ENCODE measurements around the gene MLLT11. TPM values are rescaled to one million over a fixed set of nuclear protein-coding genes. Genes with fewer than 3 reads are reported as not detected.

MLLT11 gene
- polyA plus RNA-seq, 3 donors, result 0.38 to 0.93 (median 0.40) TPM

GRCh38 chr1:151048645-151049032 lies 11.6 kb upstream of the MLLT11 start:
- H3K36me3 ChIP-seq (replicated peaks in 1 of 2; ENCODE audit: control insufficient read depth in 1 of 2, insufficient read depth in 2 of 2, low read length in 2 of 2), result peaks cover 28 to 29% of the 10 kb centered on the region in 2 donors
- Mint-ChIP-seq H3K36me3 (peaks cover 35 to 41% of the 10 kb centered on the region in 2 donors), H3K27me3 (ENCODE audit: low read depth in 3 of 3) (peaks cover 2 to 30% (median 27%) of the 10 kb centered on the region in 3 donors), H3K4me1 (peaks cover 50% of the 10 kb centered on the region), H3K9me3 (peaks cover 0 to 7% (median 0%) of the 10 kb centered on the region in 7 donors), H3K27ac (peak overlapping the region in 3 of 7 donors; percentile 54 to 81 (median 66)), H3K4me3 (peak overlapping the region; percentile 95 to 99)
- H3K79me2 ChIP-seq (ENCODE audit: insufficient read depth, low read length), result no peaks in the 10 kb centered on the region
- peaks cover 3 to 20% of the 10 kb centered on the region in 2 donors for H3K27me3 ChIP-seq (ENCODE audit: control insufficient read depth in 2 of 2, insufficient read depth in 2 of 2, low read length in 2 of 2)
- peaks cover 50% of the 10 kb centered on the region for H4K20me1 ChIP-seq (ENCODE audit: insufficient read depth, low read length)
- peak overlapping the region in 2 of 3 experiments; percentile 70 to 83 for H3K4me3 ChIP-seq (replicated peaks in 1 of 3; ENCODE audit: low read depth in 2 of 3, low read length in 3 of 3)
- 100% methylated on average over 1 of the region's 3 CpGs for WGBS (ENCODE audit: insufficient coverage)
- H2AFZ ChIP-seq (ENCODE audit: insufficient read depth, low read depth, low read length, poor library complexity, severe bottlenecking), result peak overlapping the region; percentile 85
- DNase-seq, result no peak
- peak; percentile 65 for TF ChIP-seq CTCF (IDR thresholded peaks at IDR 0.05)
- H3K4me2 ChIP-seq (replicated peaks; ENCODE audit: extremely low read depth, low read length, poor library complexity, severe bottlenecking), result peak overlapping the region; percentile 97
- H3K9ac ChIP-seq (ENCODE audit: insufficient read depth, low read length, poor library complexity, severe bottlenecking), result no peak overlapping the region
- H3K27ac ChIP-seq (ENCODE audit: low read depth in 1 of 2, low read length in 2 of 2), result no peak overlapping the region
- intact Hi-C loops (cut with micrococcal nuclease), result loop anchor here in 1 of 2 donors (5.0 kb wide), 1 partner anchor 36 kb away; no protein-coding TSS in a partner anchor
- no peaks in the 10 kb centered on the region for H3K9me3 ChIP-seq (replicated peaks in 1 of 2; ENCODE audit: control insufficient read depth in 1 of 2, insufficient read depth in 1 of 2, low read length in 2 of 2)
- H3K4me1 ChIP-seq (ENCODE audit: control insufficient read depth in 1 of 2, insufficient read depth in 2 of 2, low read length in 2 of 2), result peaks cover 26 to 37% of the 10 kb centered on the region in 2 donors

- TF ChIP-seq CTCF (IDR thresholded peaks at IDR 0.05), result no peak
- H4K20me1 ChIP-seq (ENCODE audit: insufficient read depth, low read length), result peaks cover 58% of the 10 kb centered on the region
- H3K4me3 ChIP-seq (replicated peaks in 1 of 3; ENCODE audit: low read depth in 2 of 3, low read length in 3 of 3), result no peak overlapping the region
- no peak for DNase-seq
- peaks cover 26 to 37% of the 10 kb centered on the region in 2 donors for H3K4me1 ChIP-seq (ENCODE audit: control insufficient read depth in 1 of 2, insufficient read depth in 2 of 2, low read length in 2 of 2)
- H3K9me3 Mint-ChIP-seq, result peaks cover 0 to 7% (median 0%) of the 10 kb centered on the region in 7 donors
- H3K27ac Mint-ChIP-seq, result no peak overlapping the region
- no peak overlapping the region for H3K4me2 ChIP-seq (replicated peaks; ENCODE audit: extremely low read depth, low read length, poor library complexity, severe bottlenecking)
- no peak overlapping the region for H3K9ac ChIP-seq (ENCODE audit: insufficient read depth, low read length, poor library complexity, severe bottlenecking)
- H3K36me3 ChIP-seq (replicated peaks in 1 of 2; ENCODE audit: control insufficient read depth in 1 of 2, insufficient read depth in 2 of 2, low read length in 2 of 2), result peaks cover 36 to 38% of the 10 kb centered on the region in 2 donors
- H3K27me3 ChIP-seq (ENCODE audit: control insufficient read depth in 2 of 2, insufficient read depth in 2 of 2, low read length in 2 of 2), result peaks cover 3 to 20% of the 10 kb centered on the region in 2 donors
- 96% methylated on average over 3 of the region's 5 CpGs for WGBS (ENCODE audit: insufficient coverage)
- H3K27me3 Mint-ChIP-seq (ENCODE audit: low read depth in 3 of 3), result peaks cover 2 to 32% (median 27%) of the 10 kb centered on the region in 3 donors
- peaks cover 51% of the 10 kb centered on the region for H3K4me1 Mint-ChIP-seq
- intact Hi-C loops (cut with micrococcal nuclease), result loop anchor here in 1 of 2 donors (5.0 kb wide), 1 partner anchor 37 kb away; no protein-coding TSS in a partner anchor
- H3K36me3 Mint-ChIP-seq, result peaks cover 43 to 46% of the 10 kb centered on the region in 2 donors
- H3K79me2 ChIP-seq (ENCODE audit: insufficient read depth, low read length), result peaks cover 7% of the 10 kb centered on the region
- H2AFZ ChIP-seq (ENCODE audit: insufficient read depth, low read depth, low read length, poor library complexity, severe bottlenecking), result no peak overlapping the region
- H3K27ac ChIP-seq (ENCODE audit: low read depth in 1 of 2, low read length in 2 of 2), result no peak overlapping the region
- no peak overlapping the region for H3K4me3 Mint-ChIP-seq
- H3K9me3 ChIP-seq (replicated peaks in 1 of 2; ENCODE audit: control insufficient read depth in 1 of 2, insufficient read depth in 1 of 2, low read length in 2 of 2), result no peaks in the 10 kb centered on the region
Observed at GRCh38 chr1:151049458-151049857, 10.7 kb upstream of the MLLT11 start.

Data from CD14-positive monocyte (primary cell).